GM12891 (cell line): ENCODE results near the gene KIF16B.

ENCODE experiments used
- DNase-seq: peaks from one replicate; pipeline ENCODE4 v3.0.0; 2011; ENCODE audit warnings: low spot score; ENCODE audit not compliant: insufficient read length
- FAIRE-seq: peaks from 2 replicates; lab custom pipeline; 2011; peaks lifted over from hg19 to GRCh38; lab: Jason Lieb, UNC
- PAX5 ChIP-seq: IDR thresholded peaks from 2 replicates; pipeline ENCODE4 v1.6.1; 2011; ENCODE audit warnings: low read length, moderate library complexity, mild to moderate bottlenecking; ENCODE audit not compliant: insufficient read depth, severe bottlenecking
- POLR2A ChIP-seq: IDR thresholded peaks from 2 replicates; pipeline ENCODE4 v1.6.1; 2011; ENCODE audit warnings: low read depth, low read length, control low read depth
- POLR2AphosphoS5 ChIP-seq: IDR thresholded peaks from 2 replicates; pipeline ENCODE4 v1.6.1; 2011; ENCODE audit warnings: low read depth, low read length, control low read depth
- POU2F2 ChIP-seq: IDR thresholded peaks from 2 replicates; pipeline ENCODE4 v1.6.1; 2011; ENCODE audit warnings: low read depth, mild to moderate bottlenecking, control low read depth, low read length, moderate library complexity
- SPI1 ChIP-seq: IDR thresholded peaks from 2 replicates; pipeline ENCODE4 v1.6.1; 2011; ENCODE audit warnings: low read depth, low read length, control low read depth
- TAF1 ChIP-seq: IDR thresholded peaks from 2 replicates; pipeline ENCODE4 v1.6.1; 2011; ENCODE audit warnings: low read depth, low read length, control low read depth

The KIF16B gene

GRCh38 chr20:16488616-16489015, 84.6 kb downstream of the KIF16B start:
- no peak for TF ChIP-seq POLR2A

GRCh38 chr20:16488086-16488485, 85.2 kb downstream of the KIF16B start:
- TF ChIP-seq POLR2A: no peak
- no peak for TF ChIP-seq POU2F2
- no peak for TF ChIP-seq TAF1
- TF ChIP-seq SPI1: no peak
- TF ChIP-seq PAX5: no peak
- no peak for DNase-seq
- no peak for FAIRE-seq

More at GRCh38 chr20:16488616-16489015, 84.6 kb downstream of the KIF16B start:
- no peak for DNase-seq
- no peak for FAIRE-seq

- no peak for TF ChIP-seq POU2F2
- no peak for TF ChIP-seq POLR2A
- no peak for TF ChIP-seq PAX5
- no peak for TF ChIP-seq SPI1
- TF ChIP-seq POLR2AphosphoS5: no peak
- TF ChIP-seq TAF1: no peak
- no peak for FAIRE-seq
- no peak for DNase-seq
Measured at GRCh38 chr20:16486532-16486931, 86.7 kb downstream of the KIF16B start.

- no peak for TF ChIP-seq PAX5
- no peak for TF ChIP-seq TAF1
- no peak for TF ChIP-seq POLR2A
- TF ChIP-seq SPI1: no peak
- TF ChIP-seq POLR2AphosphoS5: no peak
- FAIRE-seq (no peak), DNase-seq (no peak)
Measured at GRCh38 chr20:16485401-16485800, 87.8 kb downstream of the KIF16B start.

- no peak for TF ChIP-seq POU2F2
- no peak for TF ChIP-seq POLR2A
- TF ChIP-seq POLR2AphosphoS5: no peak
- TF ChIP-seq PAX5: no peak
- TF ChIP-seq TAF1: no peak
- no peak for TF ChIP-seq SPI1
- DNase-seq (no peak), FAIRE-seq (no peak)
Measured at GRCh38 chr20:16483024-16483423, 90.2 kb downstream of the KIF16B start.

- FAIRE-seq (no peak), DNase-seq (no peak)
- TF ChIP-seq POLR2A (no peak), POLR2AphosphoS5 (no peak), TAF1 (no peak), POU2F2 (no peak), SPI1 (no peak), PAX5 (no peak)
Measured at GRCh38 chr20:16481977-16482376, 91.3 kb downstream of the KIF16B start.

GRCh38 chr20:16479666-16480065, 93.6 kb downstream of the KIF16B start:
- TF ChIP-seq SPI1: no peak
- TF ChIP-seq PAX5: no peak
- TF ChIP-seq POU2F2: no peak
- no peak for TF ChIP-seq POLR2AphosphoS5
- no peak for TF ChIP-seq POLR2A
- TF ChIP-seq TAF1: no peak
- FAIRE-seq (no peak), DNase-seq (no peak)

GRCh38 chr20:16477632-16478031, 95.6 kb downstream of the KIF16B start:
- no peak for TF ChIP-seq POLR2A
- TF ChIP-seq POLR2AphosphoS5: no peak
- TF ChIP-seq TAF1: no peak
- TF ChIP-seq PAX5: no peak
- no peak for TF ChIP-seq SPI1
- no peak for TF ChIP-seq POU2F2
- DNase-seq (no peak), FAIRE-seq (no peak)

- DNase-seq (peak; percentile 5), FAIRE-seq (peak; percentile 59)
- TF ChIP-seq POU2F2 (no peak), POLR2AphosphoS5 (no peak), PAX5 (no peak)
Measured at GRCh38 chr20:16476032-16476431, 97.2 kb downstream of the KIF16B start.

GRCh38 chr20:16475225-16475624, 98.0 kb downstream of the KIF16B start:
- DNase-seq (no peak), FAIRE-seq (no peak)
- TF ChIP-seq POU2F2: no peak

- FAIRE-seq: no peak
- DNase-seq: no peak
- no peak for TF ChIP-seq TAF1
- no peak for TF ChIP-seq POU2F2
- no peak for TF ChIP-seq POLR2AphosphoS5
- TF ChIP-seq PAX5: no peak
- no peak for TF ChIP-seq POLR2A
- no peak for TF ChIP-seq SPI1
Measured at GRCh38 chr20:16474363-16474762, 98.9 kb downstream of the KIF16B start.
